GM19043 (cell line): Measurements from ENCODE around the gene SLC2A11.

ENCODE experiments used
- ATAC-seq: cut with Tn5 transposase; IDR thresholded peaks from one replicate; pipeline ENCODE4 v1.9.1; 2021; ENCODE audit warnings: low read depth; ENCODE audit not compliant: unreplicated experiment

SLC2A11 gene, protein sequence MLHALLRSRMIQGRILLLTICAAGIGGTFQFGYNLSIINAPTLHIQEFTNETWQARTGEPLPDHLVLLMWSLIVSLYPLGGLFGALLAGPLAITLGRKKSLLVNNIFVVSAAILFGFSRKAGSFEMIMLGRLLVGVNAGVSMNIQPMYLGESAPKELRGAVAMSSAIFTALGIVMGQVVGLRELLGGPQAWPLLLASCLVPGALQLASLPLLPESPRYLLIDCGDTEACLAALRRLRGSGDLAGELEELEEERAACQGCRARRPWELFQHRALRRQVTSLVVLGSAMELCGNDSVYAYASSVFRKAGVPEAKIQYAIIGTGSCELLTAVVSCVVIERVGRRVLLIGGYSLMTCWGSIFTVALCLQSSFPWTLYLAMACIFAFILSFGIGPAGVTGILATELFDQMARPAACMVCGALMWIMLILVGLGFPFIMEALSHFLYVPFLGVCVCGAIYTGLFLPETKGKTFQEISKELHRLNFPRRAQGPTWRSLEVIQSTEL

GRCh38 chr22:23857606-23858483 lies at the start of gene SLC2A11:
Gene SLC2A11 (plus strand): TSS chr22:23857875. CDS start chr22:23858000, 125 bp downstream.
- peak; percentile 93 for ATAC-seq

GRCh38 chr22:23812378-23812777 lies 45.3 kb upstream of the SLC2A11 start:
- ATAC-seq: no peak

DNA sequence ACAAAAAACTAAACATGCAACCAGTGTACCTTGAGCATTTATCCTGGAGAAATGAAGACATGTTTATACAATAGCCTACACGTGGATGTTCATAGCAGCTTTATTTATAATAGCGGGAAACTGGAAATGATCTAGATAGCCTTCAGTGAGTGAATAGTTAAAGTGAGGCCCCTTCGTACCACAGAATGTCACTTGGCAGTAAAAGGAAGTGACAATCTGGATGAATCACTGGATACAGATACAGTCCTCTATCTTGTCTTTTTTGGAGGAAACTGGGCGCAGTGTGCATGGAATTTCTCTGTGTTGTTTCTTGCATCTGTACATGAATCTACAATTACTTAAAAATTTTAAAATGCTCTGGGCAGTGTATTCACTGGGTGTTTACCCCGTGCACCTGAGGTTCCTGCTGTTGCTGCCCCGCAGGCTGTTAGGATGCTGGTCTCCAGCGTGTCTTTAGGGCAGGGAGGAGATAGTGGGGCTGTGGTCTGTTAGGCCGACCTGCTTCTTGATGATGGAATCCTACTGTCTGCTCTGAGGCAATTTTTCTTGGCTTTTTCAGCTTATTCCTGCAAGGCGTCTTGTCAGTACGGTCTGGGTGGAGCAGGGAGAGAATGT lies 42.0 kb upstream of the SLC2A11 start:
- no peak for ATAC-seq

DNA sequence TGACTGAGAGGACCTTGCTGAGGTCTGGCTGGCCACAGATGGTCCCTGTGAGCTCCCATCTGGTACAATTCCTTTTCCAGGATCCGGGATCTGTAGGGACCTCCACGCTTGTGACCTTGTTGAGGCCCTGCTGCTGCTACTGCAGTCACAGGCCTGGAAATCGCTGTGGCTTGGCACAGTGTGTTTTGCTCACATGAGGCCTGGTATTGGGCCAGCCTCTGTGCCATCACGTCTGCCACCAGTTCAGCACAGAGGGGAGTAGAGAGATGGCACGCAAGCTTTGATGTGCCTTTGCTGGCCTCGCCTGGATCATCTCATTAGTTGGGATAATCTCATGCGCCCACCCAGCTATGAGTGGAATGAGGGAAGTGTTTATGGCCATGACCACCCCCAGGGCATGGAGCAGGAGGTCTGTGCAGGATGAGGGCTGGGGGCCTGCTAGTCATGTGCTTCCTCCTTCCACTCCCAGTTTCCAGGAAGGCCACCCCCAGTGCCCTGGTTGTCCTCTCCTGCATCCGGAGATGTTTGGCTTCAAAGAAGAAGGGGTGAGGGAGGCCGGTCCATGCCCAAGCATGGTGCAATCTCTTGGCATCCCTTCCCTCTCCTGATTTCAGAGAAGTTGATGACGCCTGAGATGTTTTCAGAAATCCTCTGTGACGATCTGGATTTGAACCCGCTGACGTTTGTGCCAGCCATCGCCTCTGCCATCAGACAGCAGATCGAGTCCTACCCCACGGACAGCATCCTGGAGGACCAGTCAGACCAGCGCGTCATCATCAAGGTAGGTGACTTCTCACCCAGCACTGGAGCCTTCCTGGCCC lies 41.3 kb upstream of the SLC2A11 start:
- ATAC-seq: no peak

- ATAC-seq: no peak
These were observed 40.5 kb upstream of the SLC2A11 start for GRCh38 chr22:23817146-23817545.

DNA sequence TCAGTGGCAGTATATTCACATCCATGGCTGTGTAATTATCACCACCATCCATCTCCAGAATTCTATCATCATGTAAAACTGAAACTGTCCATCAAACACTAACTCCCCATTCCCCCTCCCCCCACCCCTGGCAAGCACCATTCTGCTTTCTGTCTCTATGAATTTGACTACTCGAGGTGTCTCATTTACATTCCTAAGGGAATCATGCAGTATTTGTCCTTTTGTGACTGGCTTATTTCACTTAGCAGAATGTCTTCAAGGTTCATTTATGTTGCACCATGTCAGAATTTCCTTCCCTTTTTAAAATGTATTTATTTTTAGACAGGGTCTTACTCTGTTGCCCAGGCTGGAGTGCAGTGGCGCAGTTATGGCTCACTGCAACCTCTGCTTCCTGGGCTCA lies 39.1 kb upstream of the SLC2A11 start:
- ATAC-seq: no peak

GRCh38 chr22:23820748-23821211 lies 36.9 kb upstream of the SLC2A11 start:
- no peak for ATAC-seq

- ATAC-seq: no peak
These were observed 35.5 kb upstream of the SLC2A11 start for GRCh38 chr22:23822101-23822671.

GRCh38 chr22:23823331-23823791 lies 34.3 kb upstream of the SLC2A11 start:
- ATAC-seq: no peak

- ATAC-seq: no peak
These were observed 33.0 kb upstream of the SLC2A11 start for GRCh38 chr22:23824476-23825245.

- ATAC-seq: no peak
These were observed 32.3 kb upstream of the SLC2A11 start for GRCh38 chr22:23825246-23825905.

GRCh38 chr22:23826510-23827350 lies 30.9 kb upstream of the SLC2A11 start:
- no peak for ATAC-seq

GRCh38 chr22:23827351-23827995 lies 30.2 kb upstream of the SLC2A11 start:
- no peak for ATAC-seq

GRCh38 chr22:23828800-23829680 lies 28.6 kb upstream of the SLC2A11 start:
- no peak for ATAC-seq

- no peak for ATAC-seq
These were observed 27.8 kb upstream of the SLC2A11 start for GRCh38 chr22:23829845-23830372.

DNA sequence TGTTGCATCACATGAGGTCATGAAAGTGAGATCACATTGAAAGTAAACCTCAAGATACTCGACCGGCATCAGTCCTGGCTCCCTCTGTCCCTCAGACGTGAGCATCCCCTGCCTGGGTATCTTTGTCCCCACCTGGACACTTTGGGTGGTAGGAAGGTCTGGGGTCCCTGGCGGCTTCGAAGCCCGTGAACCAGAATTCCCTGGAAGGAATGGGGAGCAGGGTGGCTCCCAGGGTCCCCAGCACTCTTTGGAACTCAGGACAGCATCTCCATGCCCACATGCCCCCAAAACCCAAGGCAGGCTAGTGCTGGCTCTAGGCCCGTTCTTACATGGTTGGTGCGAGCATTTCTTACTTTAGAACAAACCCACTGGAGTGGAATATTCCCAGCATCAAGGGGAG lies 26.4 kb upstream of the SLC2A11 start:
- ATAC-seq: no peak
